GM23338 (cell line): ENCODE results near the gene SKOR1. TPM values are rescaled to one million over a fixed set of nuclear protein-coding genes. Genes with fewer than 3 reads are reported as not detected.
A peak's percentile ranks its signal among the peaks of the same experiment; 100 is the strongest.

Experiments
- ATAC-seq: fragments of 200-7000 bp; cut with Tn5 transposase; 3 replicates; pipeline ENCODE4 v1.9.1; 2020
- DNase-seq: peaks from one replicate; pipeline ENCODE4 v3.0.0-alpha.2; 2015; ENCODE audit warnings: low spot score
- H2AFZ ChIP-seq: fragments of 200-600 bp; sonication (generic); 2 replicates; pipeline ENCODE4 v1.8.0; 2016; ENCODE audit warnings: antibody characterized with exemption, mild to moderate bottlenecking, moderate library complexity
- H3F3A ChIP-seq: fragments of 200-600 bp; sonication (generic); replicated peaks from 2 replicates; pipeline ENCODE4 v1.8.0; 2017; ENCODE audit warnings: antibody characterized with exemption, mixed run types, low read depth
- H3K27ac ChIP-seq: fragments of 200-600 bp; sonication (generic); 2 replicates; pipeline ENCODE4 v1.6.1; 2016; ENCODE audit warnings: low read depth
- H3K27me3 ChIP-seq: fragments of 200-600 bp; sonication (generic); 2 replicates; pipeline ENCODE4 v1.8.0; 2016; ENCODE audit warnings: mild to moderate bottlenecking, mixed run types, moderate library complexity; ENCODE audit not compliant: insufficient read depth
- H3K36me3 ChIP-seq: fragments of 200-600 bp; sonication (generic); 2 replicates; pipeline ENCODE4 v1.8.0; 2016; ENCODE audit warnings: mild to moderate bottlenecking; ENCODE audit not compliant: insufficient read depth
- H3K4me1 ChIP-seq: fragments of 200-600 bp; sonication (generic); 2 replicates; pipeline ENCODE4 v1.8.0; 2016; ENCODE audit warnings: mild to moderate bottlenecking, moderate library complexity; ENCODE audit not compliant: insufficient read depth
- H3K4me2 ChIP-seq: fragments of 200-600 bp; sonication (generic); 2 replicates; pipeline ENCODE4 v1.7.1; 2017; ENCODE audit warnings: mixed run types
- H3K4me3 ChIP-seq: fragments of 200-600 bp; sonication (generic); 2 replicates; pipeline ENCODE4 v1.6.1; 2016; ENCODE audit warnings: mixed run types
- H3K79me2 ChIP-seq: fragments of 200-600 bp; sonication (generic); replicated peaks from 2 replicates; pipeline ENCODE4 v1.8.0; 2017; ENCODE audit warnings: mild to moderate bottlenecking; ENCODE audit not compliant: insufficient read depth
- H3K9me2 ChIP-seq: fragments of 200-600 bp; sonication (generic); 2 replicates; pipeline ENCODE4 v1.8.0; 2017; ENCODE audit not compliant: insufficient read depth
- H4K20me1 ChIP-seq: fragments of 200-600 bp; sonication (generic); replicated peaks from 2 replicates; pipeline ENCODE4 v1.8.0; 2017; ENCODE audit warnings: mild to moderate bottlenecking; ENCODE audit not compliant: insufficient read depth
- H3K27ac Mint-ChIP-seq: 2 replicates; pipeline ENCODE4 v1.8.0; 2020; ENCODE audit warnings: inconsistent platforms, mild to moderate bottlenecking, moderate library complexity, mixed read lengths
- H3K27me3 Mint-ChIP-seq: 3 replicates; pipeline ENCODE4 v1.8.0; 2022; ENCODE audit warnings: low read depth, mild to moderate bottlenecking, moderate library complexity, mixed read lengths, inconsistent platforms; ENCODE audit not compliant: insufficient read depth, poor library complexity
- H3K36me3 Mint-ChIP-seq: 3 replicates; pipeline ENCODE4 v1.8.0; 2021; ENCODE audit warnings: low read depth, mild to moderate bottlenecking, inconsistent platforms, moderate library complexity, mixed read lengths
- H3K4me1 Mint-ChIP-seq: 3 replicates; pipeline ENCODE4 v1.8.0; 2020; ENCODE audit warnings: mild to moderate bottlenecking, inconsistent platforms, mixed read lengths
- H3K4me3 Mint-ChIP-seq: 3 replicates; pipeline ENCODE4 v1.8.0; 2021; ENCODE audit warnings: moderate library complexity, mild to moderate bottlenecking, inconsistent platforms, mixed read lengths
- H3K9me3 Mint-ChIP-seq: 3 replicates; pipeline ENCODE4 v1.8.0; 2020; ENCODE audit warnings: moderate library complexity, mild to moderate bottlenecking, inconsistent platforms, mixed read lengths
- CREB1 ChIP-seq: fragments of 250-450 bp; sonication (Bioruptor Pico); IDR thresholded peaks from 2 replicates; pipeline ENCODE4 v1.5.0; 2020; ENCODE audit warnings: low read depth, mild to moderate bottlenecking, moderate library complexity
- CTCF ChIP-seq, 2 experiments: fragments of 200-600 bp in 1 of 2; sonication (generic) in 1 of 2; conservative IDR thresholded peaks; 2 replicates each; pipeline versions ENCODE4 v1.5.1 to v1.6.1; 2016 to 2017; ENCODE audit warnings: antibody characterized with exemption in 2 of 2, low read depth in 2 of 2, mild to moderate bottlenecking in 2 of 2, moderate library complexity in 1 of 2
- ETS1 ChIP-seq: IDR thresholded peaks from 2 replicates; pipeline ENCODE4 v1.6.1; 2016; ENCODE audit warnings: antibody characterized with exemption
- EZH2phosphoT487 ChIP-seq: fragments of 200-600 bp; sonication (generic); IDR thresholded peaks from one replicate; pipeline ENCODE4 v1.8.1; 2018; ENCODE audit warnings: antibody characterized with exemption; ENCODE audit not compliant: unreplicated experiment
- JUNB ChIP-seq: IDR thresholded peaks from one replicate; pipeline ENCODE4 v1.6.1; 2016; ENCODE audit warnings: antibody characterized with exemption; ENCODE audit not compliant: unreplicated experiment
- NANOG ChIP-seq: IDR thresholded peaks from 2 replicates; pipeline ENCODE4 v1.6.1; 2016; ENCODE audit warnings: antibody characterized with exemption, borderline replicate concordance
- ZNF331 ChIP-seq: fragments of 250-450 bp; sonication (Bioruptor Pico); IDR thresholded peaks from 2 replicates; pipeline ENCODE4 v1.5.0; 2020; ENCODE audit warnings: low read depth, mild to moderate bottlenecking, moderate library complexity
- ZNF462 ChIP-seq: fragments of 250-450 bp; sonication (Bioruptor Pico); IDR thresholded peaks from 2 replicates; pipeline ENCODE4 v1.5.0; 2020; ENCODE audit warnings: mild to moderate bottlenecking, moderate library complexity
- polyA plus RNA-seq: library from polyadenylated mRNA; unstranded; fragments of >200 nt; fragmentation: Nextera tagmentation; extraction: Ambion mirVana; gene quantifications from 2 replicates; pipeline ENCODE4 v1.2.1, GENCODE V29; 2016
- total RNA-seq: library from RNA; depleted of rRNA; stranded (reverse); fragments of >200 nt; shearing (Covaris generic); gene quantifications from 2 replicates; pipeline ENCODE4 v1.2.3, GENCODE V29; 2014

The SKOR1 gene
- total and polyA plus RNA-seq, 2 experiments from 2014 or later = 0.17 TPM; not detected in 1

- peak overlapping the region; percentile 67 for H3K4me2 ChIP-seq
- no peaks in the 10 kb centered on the region for H3K36me3 ChIP-seq
- Mint-ChIP-seq H3K27me3 (peaks cover 88% of the 10 kb centered on the region), H3K9me3 (peaks cover 3% of the 10 kb centered on the region; the same call in 2 of the 3 replicates), H3K36me3 (no peaks in the 10 kb centered on the region; the same call in 2 of the 3 replicates), H3K4me3 (peak overlapping the region; percentile 67), H3K4me1 (peaks cover 44% of the 10 kb centered on the region), H3K27ac (no peak overlapping the region)
- H3K79me2 ChIP-seq = no peaks in the 10 kb centered on the region
- ATAC-seq (no peak), DNase-seq (peak; percentile 85)
- peaks cover 29% of the 10 kb centered on the region for H3K4me1 ChIP-seq
- H3K27ac ChIP-seq = no peak overlapping the region
- peaks cover 3% of the 10 kb centered on the region; the same call in 1 of the 2 replicates for H4K20me1 ChIP-seq
- peak overlapping the region; percentile 71 for H3K4me3 ChIP-seq
- H3K27me3 ChIP-seq = peaks cover 89% of the 10 kb centered on the region
- H3K9me2 ChIP-seq = no peaks in the 10 kb centered on the region
- H2AFZ ChIP-seq = no peak overlapping the region
- peak; percentile 72 to 93 for TF ChIP-seq CTCF (conservative IDR thresholded peaks at IDR 0.05; ENCODE audit: low read depth in 2 of 2)
- no peak for TF ChIP-seq JUNB
- H3F3A ChIP-seq = peaks cover 19% of the 10 kb centered on the region
Measured at GRCh38 chr15:67836477-67836876, 11.2 kb downstream of the SKOR1 start.

- Histone ChIP-seq H3K4me2 (no peak overlapping the region), H3K79me2 (no peaks in the 10 kb centered on the region), H3K9me2 (no peaks in the 10 kb centered on the region), H3K27ac (no peak overlapping the region), H3F3A (peaks cover 18% of the 10 kb centered on the region; the same call in 1 of the 2 replicates), H4K20me1 (peaks cover 3% of the 10 kb centered on the region; the same call in 1 of the 2 replicates), H2AFZ (no peak overlapping the region), H3K4me1 (peaks cover 33% of the 10 kb centered on the region), H3K4me3 (no peak overlapping the region), H3K27me3 (peaks cover 89% of the 10 kb centered on the region), H3K36me3 (no peaks in the 10 kb centered on the region)
- Mint-ChIP-seq H3K27me3 (peaks cover 85% of the 10 kb centered on the region), H3K27ac (no peak overlapping the region), H3K9me3 (peaks cover 3% of the 10 kb centered on the region; the same call in 2 of the 3 replicates), H3K36me3 (no peaks in the 10 kb centered on the region; the same call in 2 of the 3 replicates), H3K4me1 (peaks cover 44% of the 10 kb centered on the region), H3K4me3 (no peak overlapping the region; the same call in 2 of the 3 replicates)
- ATAC-seq = no peak
- no peak for DNase-seq
- no peak for TF ChIP-seq JUNB
- no peak for TF ChIP-seq NANOG
- TF ChIP-seq ETS1 = no peak
- TF ChIP-seq CREB1 (CRISPR knock-in tag) = no peak
- TF ChIP-seq EZH2phosphoT487 = no peak
- no peak for TF ChIP-seq ZNF462
- no peak for TF ChIP-seq CTCF (conservative IDR thresholded peaks at IDR 0.05; ENCODE audit: low read depth in 2 of 2)
- TF ChIP-seq ZNF331 (CRISPR knock-in tag) = no peak
Measured at GRCh38 chr15:67836955-67837354, 11.6 kb downstream of the SKOR1 start.
